CD4-positive, alpha-beta T cell treated with Interleukin-4 for 4 hours (primary cell): Measurements from ENCODE around the gene TRIM67.

Experiments
- DNase-seq: peaks from one replicate; pipeline ENCODE4 v3.0.0-alpha.2; 2020

Gene TRIM67

GRCh38 chr1:231159202-231159962 lies 2.5 kb upstream of the TRIM67 start:
- no peak for DNase-seq

GRCh38 chr1:231159963-231160761 lies 1.7 kb upstream of the TRIM67 start:
- DNase-seq = no peak

GRCh38 chr1:231160895-231161666 lies 777 bp upstream of the TRIM67 start:
- DNase-seq = no peak

- no peak for DNase-seq
Observed at GRCh38 chr1:231162297-231162969, 575 bp downstream of the TRIM67 start.

- DNase-seq = no peak
Observed at GRCh38 chr1:231162970-231163829, 1.3 kb downstream of the TRIM67 start.

GRCh38 chr1:231163830-231164427 lies 2.1 kb downstream of the TRIM67 start:
- no peak for DNase-seq

- no peak for DNase-seq
Observed at GRCh38 chr1:231165371-231165770, 3.5 kb downstream of the TRIM67 start.

- no peak for DNase-seq
Observed at GRCh38 chr1:231166398-231166797, 4.5 kb downstream of the TRIM67 start.

- no peak for DNase-seq
Observed at GRCh38 chr1:231170875-231171274, 9.0 kb downstream of the TRIM67 start.

GRCh38 chr1:231171623-231172197 lies 9.9 kb downstream of the TRIM67 start:
- no peak for DNase-seq

GRCh38 chr1:231172411-231172810 lies 10.6 kb downstream of the TRIM67 start:
- no peak for DNase-seq

GRCh38 chr1:231176421-231176820 lies 14.6 kb downstream of the TRIM67 start:
- no peak for DNase-seq

GRCh38 chr1:231177226-231177625 lies 15.4 kb downstream of the TRIM67 start:
- DNase-seq = no peak

- no peak for DNase-seq
Observed at GRCh38 chr1:231177936-231178335, 16.1 kb downstream of the TRIM67 start.

GRCh38 chr1:231178970-231179369 lies 17.1 kb downstream of the TRIM67 start:
- DNase-seq = no peak

- DNase-seq = no peak
Observed at GRCh38 chr1:231180034-231180433, 18.2 kb downstream of the TRIM67 start.

- no peak for DNase-seq
Observed at GRCh38 chr1:231181271-231181670, 19.4 kb downstream of the TRIM67 start.

GRCh38 chr1:231182317-231182716 lies 20.5 kb downstream of the TRIM67 start:
- no peak for DNase-seq

GRCh38 chr1:231183639-231184590 lies 22.1 kb downstream of the TRIM67 start:
- no peak for DNase-seq

- DNase-seq = no peak
Observed at GRCh38 chr1:231184891-231185290, 23.0 kb downstream of the TRIM67 start.
